HG03432 (cell line): Measurements from ENCODE around the gene PARVB.
"Not testable (repeated sequence)": the region's sequence is repeated elsewhere in the genome, so short reads cannot be mapped to it uniquely, and the experiment has no call there.

Source experiments
- ATAC-seq: cut with Tn5 transposase; IDR thresholded peaks from one replicate; pipeline ENCODE4 v1.9.1; 2021; ENCODE audit warnings: mild to moderate bottlenecking, moderate library complexity; ENCODE audit not compliant: unreplicated experiment

The PARVB gene

DNA sequence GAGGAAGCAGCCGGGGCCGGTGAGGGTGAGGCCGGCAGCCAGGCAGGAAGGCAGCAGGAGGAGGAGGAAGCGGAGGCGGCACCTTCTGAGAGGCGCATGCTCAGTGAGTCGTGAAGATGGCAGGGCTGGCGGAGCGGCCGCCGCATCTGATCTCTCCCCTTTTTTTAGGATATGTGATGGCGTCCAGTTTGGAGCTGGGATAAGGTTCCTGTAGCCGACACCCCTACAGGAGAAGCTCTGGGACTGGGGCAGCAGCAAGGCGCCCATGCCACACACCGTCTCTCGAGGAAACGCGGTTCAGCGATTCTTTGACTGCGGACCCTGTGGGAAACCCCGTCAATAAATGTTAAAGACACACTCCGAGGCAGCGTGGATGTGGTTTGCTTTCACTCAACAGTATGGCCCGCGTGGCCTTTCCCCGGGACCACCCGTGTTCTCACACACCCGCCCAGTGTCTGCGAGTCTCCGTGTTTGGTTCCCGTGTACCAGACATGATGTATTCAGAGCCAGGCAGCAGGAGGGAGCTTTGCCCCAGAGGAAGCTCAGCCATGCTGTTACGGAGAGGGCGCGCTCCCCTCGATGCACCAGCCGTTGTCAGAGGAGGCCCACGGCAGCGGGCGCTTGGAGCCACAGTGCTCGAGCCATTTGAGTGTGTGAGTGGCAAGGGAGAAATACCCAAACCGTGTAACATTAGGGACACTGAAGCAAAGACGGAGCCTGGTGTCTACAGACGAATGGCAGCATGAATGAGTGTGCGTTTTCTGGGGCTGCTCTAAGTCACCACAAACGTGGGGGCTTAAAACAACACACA, 27.7 kb upstream of the PARVB start:
- ATAC-seq = peak; percentile 67

DNA sequence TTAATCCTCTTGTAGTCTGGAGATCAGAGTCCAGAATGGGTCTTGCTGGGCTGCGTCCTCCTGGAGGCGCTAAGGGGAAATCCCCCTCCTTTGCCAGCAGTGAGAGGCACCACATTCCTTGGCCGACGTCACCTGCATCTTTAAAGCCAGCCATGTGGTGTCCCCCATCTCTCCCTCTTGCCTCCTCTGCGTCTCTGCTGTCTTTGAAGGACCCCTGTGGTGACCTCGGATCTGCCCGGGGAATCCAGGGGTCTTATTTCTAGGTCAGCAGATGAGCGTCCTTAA, 27.2 kb upstream of the PARVB start:
- no peak for ATAC-seq

DNA sequence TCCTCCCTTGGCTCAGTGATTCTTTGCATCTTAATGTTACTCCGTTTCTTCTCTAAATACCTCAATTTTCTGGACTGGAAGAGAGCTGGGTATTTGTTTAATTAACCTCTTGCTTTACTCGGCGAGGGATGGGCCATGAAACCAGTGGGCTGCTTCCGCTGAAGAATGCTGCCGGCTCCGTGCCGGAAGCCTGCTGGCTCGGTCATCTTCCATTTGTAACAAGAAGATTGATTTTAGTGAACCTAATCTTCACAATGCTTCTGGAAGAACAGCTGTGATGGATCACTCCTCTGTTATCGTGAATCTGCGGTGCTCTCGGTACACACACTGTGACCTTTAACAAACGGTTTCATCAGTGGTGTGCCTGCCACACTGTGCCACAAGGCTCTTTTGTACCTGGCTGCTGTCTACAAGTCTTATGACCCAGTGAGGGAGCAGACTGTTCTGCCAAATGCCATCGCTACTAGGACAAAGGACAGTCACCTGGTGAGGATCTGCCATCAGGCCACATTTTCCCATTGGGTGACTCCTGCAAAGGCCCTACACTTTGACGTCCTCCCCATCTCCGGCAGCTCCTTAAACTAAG, 25.3 kb upstream of the PARVB start:
- ATAC-seq = no peak

DNA sequence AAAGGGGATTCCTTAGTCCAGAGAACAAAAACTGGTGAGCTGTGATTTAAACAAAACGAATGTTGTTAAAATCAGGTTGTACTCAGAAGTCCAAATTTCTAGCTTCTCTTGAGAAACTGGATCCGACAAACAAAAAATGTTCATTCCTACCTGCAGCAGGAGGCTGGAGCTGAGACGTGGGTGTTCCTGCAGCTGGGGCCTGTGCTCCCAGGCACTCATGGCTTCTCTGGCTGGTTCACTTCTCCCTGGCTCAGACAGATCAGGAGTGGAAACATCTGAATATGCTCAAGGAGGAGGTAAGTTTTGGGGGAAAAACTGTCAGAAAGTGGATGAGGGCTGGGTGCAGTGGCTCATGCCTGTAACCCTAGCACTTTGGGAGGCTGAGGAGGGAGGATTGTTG, 24.7 kb upstream of the PARVB start:
- ATAC-seq = no peak

DNA sequence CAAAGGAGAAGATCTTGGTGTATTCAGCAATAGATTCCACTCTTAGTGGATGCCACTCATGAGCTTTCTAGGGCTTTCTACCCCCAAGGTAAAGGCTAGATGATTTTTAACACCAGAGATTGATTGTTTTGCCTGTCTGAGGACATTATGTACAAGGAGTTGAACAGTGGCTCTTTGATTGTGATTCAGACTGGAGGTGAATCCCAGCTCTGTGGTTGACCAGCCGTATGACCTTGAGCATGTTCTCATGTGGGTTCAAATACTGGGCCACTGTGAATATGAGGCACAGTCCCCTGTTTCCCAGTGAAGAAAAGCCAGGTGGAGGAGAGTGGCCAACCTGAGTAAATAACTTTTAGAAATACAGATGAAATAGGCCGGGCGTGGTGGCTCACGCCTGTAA, 24.0 kb upstream of the PARVB start:
- ATAC-seq = no peak

DNA sequence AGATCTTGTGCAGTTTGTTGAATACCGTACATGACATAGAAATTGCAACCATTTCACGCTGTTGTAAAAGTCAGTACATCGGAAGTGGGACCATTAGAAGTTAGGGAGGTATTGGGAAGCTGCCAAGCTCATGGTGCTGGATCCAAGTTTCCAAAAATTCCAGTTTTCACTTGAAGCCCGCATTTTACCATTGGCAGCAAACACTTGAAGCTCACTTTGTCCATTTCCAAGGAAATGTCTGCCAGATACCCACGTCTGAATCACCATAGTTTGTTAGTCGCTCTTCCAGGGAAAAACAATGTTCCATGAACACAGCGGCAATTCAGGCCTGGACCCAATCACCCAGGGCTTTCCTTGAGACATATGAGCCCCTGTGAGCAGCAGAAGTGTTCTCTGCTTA, 22.6 kb upstream of the PARVB start:
- ATAC-seq = no peak

DNA sequence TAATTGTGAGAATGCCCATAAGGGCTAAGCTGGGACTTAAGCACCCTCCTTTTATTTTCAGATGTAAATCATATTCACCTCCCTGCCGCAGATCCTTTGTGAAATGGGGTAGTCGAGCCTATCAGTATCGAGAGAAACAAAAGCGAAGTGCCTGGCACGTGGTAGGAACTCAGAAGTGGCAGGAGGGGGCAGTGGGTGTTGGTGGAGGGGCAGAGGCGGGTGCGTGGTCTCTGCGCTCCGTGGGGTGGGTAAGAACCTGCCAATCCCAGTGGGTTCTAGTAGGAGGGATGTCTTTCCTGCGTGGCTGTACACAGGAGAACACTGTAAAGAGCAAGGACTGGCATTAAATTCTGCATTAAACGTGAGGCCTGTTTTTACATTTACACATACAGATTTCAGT, 21.8 kb upstream of the PARVB start:
- ATAC-seq = no peak

DNA sequence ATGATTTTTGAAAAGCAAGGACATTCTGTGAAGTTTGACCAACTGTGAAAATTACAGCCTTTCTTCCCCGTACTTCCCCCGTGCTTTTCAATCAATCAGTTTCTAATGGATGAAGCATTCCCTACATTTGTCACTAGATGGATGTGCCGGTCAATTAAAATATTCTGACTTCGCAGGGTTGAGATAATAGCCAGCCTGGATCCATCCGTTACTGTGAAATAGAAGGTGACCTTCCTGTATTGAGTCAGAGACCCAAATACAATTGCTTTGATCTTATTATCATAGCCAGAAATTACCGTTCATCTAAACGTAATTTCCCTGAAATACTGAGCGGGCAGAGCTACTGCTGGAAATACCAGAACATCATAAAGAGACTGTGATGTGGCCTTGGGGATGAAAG, 21.1 kb upstream of the PARVB start:
- ATAC-seq = no peak

DNA sequence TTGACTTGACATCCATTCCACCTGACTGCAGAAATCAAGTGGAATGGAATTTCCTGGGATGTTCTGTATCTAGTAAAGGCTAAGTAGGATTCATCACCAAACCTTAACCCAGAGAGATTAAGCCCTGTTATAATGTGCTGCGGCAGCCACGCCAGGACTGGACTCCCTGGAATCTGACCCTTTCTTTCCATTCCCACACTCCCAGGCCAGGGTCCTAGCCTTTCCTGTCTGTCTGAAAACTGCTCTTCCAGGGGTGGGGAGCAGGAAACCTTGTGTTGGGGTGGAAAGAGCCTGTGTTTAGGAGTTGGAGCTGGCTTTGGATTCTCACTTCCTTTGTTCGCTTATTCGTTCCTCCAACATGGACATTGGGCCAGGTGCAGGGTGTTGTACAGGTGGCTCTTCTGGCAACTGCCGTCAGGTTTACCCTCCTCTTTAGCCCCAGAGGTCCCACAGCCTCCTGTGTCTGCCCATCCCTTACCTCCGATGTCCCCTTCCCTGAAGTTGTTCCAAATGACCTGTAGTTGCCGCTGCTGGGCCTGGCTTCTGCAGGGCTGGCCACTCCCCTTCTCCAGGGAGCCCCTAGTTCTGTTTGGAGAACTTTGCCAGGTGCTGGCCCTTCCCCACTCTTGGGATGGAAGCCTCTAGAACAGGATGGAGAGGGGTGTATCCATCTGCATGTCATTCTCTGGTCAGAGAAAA, 20.5 kb upstream of the PARVB start:
- no peak for ATAC-seq

DNA sequence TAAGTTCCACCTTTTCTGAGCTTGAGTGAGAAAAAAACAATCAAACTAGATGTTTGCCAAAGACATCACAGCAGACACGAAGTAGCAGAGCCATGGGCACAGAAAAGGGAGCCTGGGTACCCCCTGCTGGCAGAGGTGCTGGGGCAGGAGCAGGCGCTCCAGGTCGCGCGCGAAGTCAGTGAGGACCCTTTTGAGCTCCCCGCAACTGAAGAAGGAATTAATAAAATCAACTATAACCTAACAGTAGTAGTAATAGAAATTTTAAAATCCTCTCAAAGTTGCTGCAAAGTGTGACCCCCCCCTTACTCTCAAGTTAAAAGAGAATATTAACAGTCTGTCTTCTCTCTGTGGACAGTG, 20.0 kb upstream of the PARVB start:
- no peak for ATAC-seq

DNA sequence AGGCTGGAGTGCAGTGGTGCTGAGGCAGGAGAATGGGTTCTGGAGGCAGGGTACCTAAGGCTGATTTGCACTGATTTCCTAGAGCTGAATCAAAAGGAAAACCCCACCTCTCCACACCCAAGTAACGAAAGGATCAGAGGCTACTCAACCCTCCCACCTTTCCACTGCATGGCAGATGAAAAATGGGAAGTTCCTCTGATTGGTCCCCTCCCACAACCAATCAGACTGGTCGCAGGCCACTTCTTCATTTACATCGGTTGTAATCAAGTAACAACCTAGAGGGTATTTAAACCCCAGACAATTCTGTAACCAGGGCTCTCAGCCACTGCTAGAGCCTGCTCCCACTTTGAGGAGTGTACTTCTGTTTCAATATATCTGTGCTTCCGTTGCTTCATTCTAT, 18.6 kb upstream of the PARVB start:
- ATAC-seq = no peak

DNA sequence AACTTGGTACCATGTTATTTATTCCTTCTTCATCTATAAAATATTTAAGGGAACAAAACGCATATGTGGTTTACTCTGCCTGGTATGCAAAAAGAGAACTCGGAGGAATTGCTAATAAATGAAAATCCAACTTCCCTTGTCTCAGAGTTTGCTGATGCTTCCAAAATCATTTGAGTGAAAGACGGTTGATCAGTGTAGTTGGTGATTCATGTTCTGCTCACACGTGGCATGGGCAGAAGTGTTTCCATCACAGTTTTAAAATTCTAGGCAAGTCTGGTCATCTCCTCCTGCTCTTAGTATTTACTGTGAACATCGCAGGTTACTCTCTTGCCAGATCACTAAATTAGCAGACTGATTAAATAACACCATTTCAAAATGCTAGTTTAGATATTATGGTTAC, 11.9 kb upstream of the PARVB start:
- no peak for ATAC-seq

DNA sequence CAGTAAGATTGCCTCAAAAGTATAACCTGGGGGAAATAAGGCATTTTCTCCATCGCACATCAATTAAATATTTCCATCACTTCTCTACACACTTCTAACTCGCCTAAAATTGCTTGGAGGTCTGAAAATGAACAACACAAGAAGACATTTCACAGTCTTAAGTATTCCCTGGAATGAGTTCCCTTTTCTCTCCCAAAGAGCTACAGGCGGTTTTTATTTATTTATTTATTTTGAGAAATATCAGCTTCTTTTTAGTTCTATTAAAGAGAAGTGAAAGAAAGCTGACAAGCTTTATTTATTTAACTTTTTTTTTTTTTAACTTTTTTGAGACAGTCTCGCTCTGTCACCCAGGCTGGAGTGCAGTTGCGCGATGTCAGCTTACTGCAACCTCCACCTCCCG, 11.5 kb upstream of the PARVB start:
- no peak for ATAC-seq

DNA sequence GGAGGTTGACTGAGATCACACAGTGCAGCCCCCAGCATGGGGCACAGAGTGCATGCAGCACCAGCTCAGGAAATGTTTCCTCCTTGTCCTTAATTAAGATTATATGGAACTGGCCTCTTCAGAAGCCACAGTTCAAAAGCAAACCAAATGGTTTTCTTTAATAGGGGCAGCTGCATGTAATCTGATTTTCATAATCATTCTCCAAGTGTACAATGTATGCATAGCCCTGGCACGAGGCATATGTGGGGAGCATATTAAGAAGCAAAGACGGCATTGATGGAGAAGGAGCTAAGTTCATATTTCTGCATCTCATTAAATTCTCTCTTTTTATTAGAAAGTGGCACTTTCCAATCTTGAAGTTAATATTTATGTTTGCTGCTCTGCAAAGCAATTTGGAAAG, 9.9 kb upstream of the PARVB start:
- no peak for ATAC-seq

DNA sequence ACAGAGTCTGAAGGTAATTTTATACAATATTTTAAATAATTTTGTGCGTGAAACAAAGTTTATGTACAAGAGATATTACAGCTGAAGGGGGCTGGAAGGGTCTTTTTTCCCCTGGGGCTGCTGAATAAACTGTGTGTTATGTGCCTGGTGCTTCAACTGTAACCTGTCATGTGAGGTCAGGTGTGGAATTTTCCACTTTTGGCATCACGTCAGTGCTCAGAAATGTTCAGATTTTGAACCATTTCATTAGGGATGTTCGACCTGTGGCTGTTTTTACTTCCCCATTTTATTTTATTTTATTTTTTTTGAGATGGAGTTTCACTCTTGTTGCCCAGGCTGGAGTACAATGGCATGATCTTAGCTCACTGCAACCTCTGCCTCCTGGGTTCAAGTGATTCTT, 7.5 kb upstream of the PARVB start:
- not testable (repeated sequence) for ATAC-seq

DNA sequence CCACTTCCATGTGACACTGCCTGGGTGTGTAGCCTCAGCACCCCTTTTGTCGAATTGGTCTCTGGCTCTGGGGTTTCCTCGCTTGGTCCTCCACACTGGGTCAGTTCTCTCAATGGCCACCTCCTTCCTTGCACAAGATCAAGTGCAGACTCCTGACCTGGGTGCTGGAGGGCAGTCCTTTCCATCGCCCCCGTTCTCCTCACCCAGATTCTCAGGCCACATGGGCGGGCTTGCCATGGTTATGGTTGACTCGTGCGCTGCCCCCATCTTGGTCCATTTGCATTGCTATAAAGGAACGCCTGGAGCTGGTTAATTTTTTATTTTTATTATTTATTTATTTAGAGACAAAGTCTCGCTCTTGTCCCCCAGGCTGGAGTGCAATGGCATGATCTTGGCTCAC, 5.5 kb upstream of the PARVB start:
- ATAC-seq = no peak

DNA sequence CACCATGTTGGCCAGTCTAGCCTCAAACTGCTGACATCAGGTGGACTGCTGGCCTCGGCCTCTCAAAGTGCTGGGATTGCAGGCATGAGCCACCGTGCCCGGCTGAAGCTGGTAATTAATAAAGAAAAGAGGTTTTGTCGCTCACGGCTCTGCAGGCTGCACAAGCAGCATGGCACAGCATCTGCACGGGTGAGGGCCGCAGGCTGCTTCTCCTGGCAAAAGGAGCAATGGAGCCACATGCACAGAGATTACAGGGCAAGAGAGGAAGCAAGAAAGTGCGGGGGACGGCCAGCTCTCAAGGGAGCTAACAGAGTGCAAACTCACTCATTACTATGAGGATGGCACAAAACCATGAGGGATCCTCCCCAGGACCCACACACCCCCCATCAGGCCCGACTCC, 4.7 kb upstream of the PARVB start:
- no peak for ATAC-seq

DNA sequence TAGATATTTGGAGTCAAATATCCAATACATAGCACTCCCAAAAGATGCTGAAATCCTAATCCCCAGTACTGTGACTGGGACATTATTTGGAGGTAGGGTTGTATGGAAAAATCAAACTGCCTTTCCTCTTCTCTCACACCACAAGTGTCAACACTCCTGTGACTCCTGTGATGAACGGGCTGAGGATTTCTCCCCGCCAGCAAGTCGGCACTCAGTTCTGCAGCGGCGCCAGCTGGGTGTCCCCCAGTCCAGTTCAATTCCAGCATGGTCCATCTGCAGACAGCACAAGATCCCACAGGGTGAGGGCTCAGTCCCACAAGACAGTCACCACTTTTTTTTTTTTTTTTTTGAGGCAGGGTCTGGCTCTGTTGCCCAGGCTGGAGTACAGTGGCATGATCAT, 4.3 kb upstream of the PARVB start:
- ATAC-seq = no peak

DNA sequence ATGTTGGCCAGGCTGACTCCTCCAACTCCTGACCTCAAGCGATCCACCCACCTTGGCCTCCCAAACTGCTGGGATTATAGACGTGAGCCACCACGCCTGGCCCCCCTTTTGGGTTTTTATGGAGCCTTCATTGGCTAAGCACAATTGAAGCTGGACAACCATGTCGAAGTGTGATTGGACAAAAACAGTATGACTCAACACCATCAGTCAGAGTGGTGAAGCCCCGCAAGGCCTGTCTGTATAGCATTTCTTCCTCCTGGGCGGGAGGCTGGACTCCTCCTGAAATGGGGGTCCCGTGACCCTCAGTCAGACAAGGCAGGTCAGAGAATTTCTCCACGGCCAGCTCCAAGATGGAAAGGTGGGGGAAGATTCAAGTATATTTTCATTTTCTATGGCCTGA, 3.1 kb upstream of the PARVB start:
- no peak for ATAC-seq

DNA sequence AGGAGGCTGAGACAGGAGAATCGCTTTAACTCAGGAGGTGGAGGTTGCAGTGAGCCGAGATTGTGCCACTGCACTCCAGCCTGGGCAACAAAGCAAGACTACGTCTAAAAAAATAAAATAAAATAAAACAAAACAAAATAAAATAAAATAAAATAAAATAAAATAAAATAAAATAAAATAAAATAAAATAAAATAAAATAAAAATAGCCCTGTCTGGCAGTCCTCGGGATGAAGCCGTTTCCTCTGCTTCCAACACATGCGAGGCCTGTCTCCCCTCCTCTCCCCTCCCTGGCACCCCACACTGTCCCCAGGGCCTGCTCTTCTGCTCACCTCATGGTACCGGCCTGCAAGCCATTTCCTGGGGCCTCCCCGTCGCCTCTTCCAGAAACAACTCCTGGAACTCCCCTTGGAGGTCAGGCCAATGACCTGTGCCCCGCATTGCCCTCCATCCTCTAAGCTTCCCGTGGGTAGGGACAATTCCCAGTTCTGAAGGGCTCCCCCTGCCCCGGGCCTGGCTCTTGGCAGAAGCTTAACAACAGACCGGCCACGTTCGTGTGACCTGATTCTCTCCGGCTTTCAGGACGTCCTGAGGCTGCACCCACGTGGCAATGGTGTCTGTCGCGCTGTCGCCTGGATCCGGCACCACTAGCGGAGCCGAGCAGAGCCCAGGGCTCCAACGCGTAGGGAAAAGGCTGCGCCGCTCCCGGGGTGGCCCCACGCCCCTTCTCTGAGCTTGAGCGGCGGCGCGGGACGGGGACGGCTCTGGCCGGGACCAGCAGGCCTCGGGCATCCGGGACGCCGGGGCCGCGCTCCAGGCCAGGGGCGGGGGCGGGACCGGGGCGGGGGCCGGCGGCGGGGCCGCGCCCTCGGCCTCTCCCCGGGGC, 456 bp upstream of the PARVB start:
- peak; percentile 27 for ATAC-seq

DNA sequence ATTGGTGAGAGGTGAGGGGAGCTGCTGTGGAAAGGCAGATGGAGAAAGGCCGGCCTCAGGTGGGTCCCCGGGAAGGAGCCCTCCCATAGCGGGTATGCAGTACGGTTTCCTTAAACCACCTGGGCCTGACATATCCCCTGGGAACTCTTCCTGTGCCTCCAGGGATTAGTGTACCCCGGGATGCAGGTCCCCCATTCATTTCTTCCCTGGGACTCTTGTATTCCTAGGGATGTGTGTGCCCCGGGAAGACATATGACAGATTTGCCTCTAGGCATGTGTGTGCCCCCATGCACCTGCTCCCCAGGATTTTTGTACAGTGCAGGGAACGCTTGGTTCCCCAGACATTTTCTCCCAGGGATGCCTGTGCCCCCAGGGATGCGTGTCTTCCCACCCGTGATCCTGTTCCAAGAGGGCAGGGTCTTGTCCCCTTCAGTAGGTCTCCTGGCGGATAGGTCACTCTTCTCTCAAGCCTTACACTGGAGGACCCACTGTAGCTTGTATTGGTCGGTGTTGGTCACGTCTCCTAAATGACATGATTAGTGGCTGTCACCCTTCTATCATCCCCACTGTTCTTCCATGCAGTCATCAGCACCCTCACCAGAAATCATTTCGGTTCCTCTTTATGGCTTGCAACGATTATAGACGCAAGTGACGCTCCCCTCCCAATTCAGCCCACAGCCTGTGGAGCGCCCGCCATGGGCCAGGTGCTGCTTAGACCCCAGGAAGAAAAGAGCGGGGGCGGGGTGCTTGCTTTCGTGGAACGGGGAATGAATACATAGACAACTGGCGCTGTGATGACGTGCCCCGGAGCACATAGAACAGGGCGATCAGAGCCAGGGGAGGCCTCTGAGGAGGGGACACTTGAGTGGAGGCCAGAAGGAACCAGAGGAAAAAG, 1.3 kb downstream of the PARVB start:
- ATAC-seq = peak; percentile 45
